RWPE1 (cell line): Measurements from ENCODE around the gene PNMA8A.

Experiments used
- CTCF ChIA-PET: fragments of 350-600 bp; sonication (Branson Sonifier 250); formaldehyde crosslinking; extraction: SDS; loops from one replicate; lab custom pipeline; 2021; lab: Yijun Ruan, JAX
- POLR2A ChIA-PET: fragments of 400-600 bp; formaldehyde crosslinking; extraction: SDS; loops from one replicate; lab custom pipeline; 2020; ENCODE audit warnings: antibody characterized with exemption; ENCODE audit not compliant: low non-redundant PET; lab: Yijun Ruan, JAX
- DNase-seq: peaks from one replicate; pipeline ENCODE4 v3.0.0; 2012; ENCODE audit warnings: low spot score
- H3K27ac ChIP-seq: fragments of 450-650 bp; 2 replicates; pipeline ENCODE4 v1.5.1; 2017
- TF ChIP-seq, protein P1 (sequence below): fragments of 450-650 bp; conservative IDR thresholded peaks from 2 replicates; pipeline ENCODE4 v1.5.1; 2017; ENCODE audit warnings: low read depth, mild to moderate bottlenecking

PNMA8A gene, protein sequence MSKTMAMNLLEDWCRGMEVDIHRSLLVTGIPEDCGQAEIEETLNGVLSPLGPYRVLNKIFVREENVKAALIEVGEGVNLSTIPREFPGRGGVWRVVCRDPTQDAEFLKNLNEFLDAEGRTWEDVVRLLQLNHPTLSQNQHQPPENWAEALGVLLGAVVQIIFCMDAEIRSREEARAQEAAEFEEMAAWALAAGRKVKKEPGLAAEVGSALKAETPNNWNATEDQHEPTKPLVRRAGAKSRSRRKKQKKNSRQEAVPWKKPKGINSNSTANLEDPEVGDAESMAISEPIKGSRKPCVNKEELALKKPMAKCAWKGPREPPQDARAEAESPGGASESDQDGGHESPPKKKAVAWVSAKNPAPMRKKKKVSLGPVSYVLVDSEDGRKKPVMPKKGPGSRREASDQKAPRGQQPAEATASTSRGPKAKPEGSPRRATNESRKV

DNA sequence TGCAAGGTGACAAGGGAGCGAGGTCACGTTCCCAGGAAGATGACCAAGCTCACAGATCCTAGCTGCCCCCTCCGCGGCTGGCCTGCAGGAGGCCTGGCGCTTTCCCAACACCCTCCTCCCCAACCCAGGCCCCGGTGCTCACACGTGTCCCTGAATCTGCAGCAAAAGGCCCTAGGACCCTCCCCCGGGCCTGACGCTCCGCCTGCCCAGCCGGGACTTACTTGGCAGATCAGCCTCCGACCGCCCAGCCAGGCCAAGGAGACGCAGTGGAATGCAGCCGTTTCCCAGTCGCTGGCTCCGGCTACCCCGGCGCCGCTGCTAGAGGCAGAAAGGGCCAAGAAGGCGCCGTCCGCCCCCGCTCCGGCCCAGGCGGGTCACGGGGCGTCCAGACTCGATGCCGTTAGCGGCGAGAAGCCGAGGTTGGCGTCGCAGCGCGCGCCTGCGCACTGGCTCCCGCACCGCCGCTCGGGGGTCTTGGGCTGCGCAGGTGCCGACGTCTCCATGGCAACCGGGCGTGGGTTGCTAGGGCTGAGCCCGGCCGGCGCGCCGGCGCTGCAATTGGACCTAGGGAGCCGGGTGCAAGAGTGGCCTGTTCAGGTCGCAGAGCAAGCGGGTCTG, at the start of gene PNMA8A:
Gene PNMA8A, minus strand, starts transcription at position 448 of the 618 bp plus-strand sequence. CDS start 528 bp downstream, outside the sequence.
- TF ChIP-seq, protein P1, sequence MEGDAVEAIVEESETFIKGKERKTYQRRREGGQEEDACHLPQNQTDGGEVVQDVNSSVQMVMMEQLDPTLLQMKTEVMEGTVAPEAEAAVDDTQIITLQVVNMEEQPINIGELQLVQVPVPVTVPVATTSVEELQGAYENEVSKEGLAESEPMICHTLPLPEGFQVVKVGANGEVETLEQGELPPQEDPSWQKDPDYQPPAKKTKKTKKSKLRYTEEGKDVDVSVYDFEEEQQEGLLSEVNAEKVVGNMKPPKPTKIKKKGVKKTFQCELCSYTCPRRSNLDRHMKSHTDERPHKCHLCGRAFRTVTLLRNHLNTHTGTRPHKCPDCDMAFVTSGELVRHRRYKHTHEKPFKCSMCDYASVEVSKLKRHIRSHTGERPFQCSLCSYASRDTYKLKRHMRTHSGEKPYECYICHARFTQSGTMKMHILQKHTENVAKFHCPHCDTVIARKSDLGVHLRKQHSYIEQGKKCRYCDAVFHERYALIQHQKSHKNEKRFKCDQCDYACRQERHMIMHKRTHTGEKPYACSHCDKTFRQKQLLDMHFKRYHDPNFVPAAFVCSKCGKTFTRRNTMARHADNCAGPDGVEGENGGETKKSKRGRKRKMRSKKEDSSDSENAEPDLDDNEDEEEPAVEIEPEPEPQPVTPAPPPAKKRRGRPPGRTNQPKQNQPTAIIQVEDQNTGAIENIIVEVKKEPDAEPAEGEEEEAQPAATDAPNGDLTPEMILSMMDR: no peak
- CTCF ChIA-PET: no interaction called here
- H3K27ac ChIP-seq: peak within 1 kb of the TSS; percentile 65
- POLR2A ChIA-PET: interaction anchor here (0.5 kb wide), 1 partner anchor 98 kb away, joined by 3 read pairs; no protein-coding TSS in a partner anchor
- peak; percentile 31 for DNase-seq

DNA sequence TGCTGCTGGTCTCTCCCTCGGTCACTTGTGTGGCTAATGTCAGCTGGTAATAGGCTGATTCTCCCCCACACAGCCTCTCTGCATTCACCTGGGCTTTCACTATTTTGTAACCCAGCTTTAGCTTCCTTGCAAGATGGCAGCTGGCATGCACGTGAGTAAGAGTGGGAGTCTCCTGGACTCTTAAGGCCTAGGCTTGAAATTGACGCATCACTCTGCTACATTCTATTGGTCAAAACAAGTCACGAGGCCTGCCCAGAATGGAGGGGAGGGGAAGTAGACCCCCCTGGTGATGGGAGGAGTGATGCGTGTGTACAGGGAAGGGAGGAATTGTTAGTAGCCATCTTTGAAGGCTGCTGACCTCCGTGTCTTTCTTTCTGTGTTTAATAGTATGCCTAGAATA, 49.3 kb upstream of the PNMA8A start:
- ChIA-PET POLR2A (no interaction called here), CTCF (interaction anchor here (0.5 kb wide), 1 partner anchor 37 kb away, joined by 6 read pairs; no protein-coding TSS in a partner anchor)
- TF ChIP-seq, protein P1: no peak
- H3K27ac ChIP-seq: no peak overlapping the region
- DNase-seq: no peak

DNA sequence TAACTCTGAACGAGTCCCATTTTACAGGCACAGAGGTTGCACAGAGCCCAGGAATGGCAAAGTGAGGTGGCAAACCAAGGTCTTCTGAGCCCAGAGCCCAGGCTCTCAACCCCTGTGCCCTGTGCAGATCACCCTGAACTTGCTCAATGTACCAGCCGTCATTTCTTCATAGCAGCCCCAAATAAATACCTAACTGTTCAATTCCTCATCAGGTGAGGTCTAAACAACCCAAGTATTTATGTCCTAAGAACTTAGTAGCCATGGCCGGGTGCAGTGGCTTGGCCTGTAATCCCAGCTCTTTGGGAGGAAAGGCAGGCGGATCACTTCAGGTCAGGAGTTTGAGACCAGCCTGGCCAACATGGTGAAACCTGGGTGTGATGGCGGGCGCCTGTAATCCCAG, 46.1 kb upstream of the PNMA8A start:
- CTCF ChIA-PET: interaction anchor here (0.6 kb wide), 3 partner anchors 100 to 833 kb away, joined by 3 to 5 read pairs (median 3); no protein-coding TSS in a partner anchor
- TF ChIP-seq, protein P1: no peak
- no peak for DNase-seq
- H3K27ac ChIP-seq: no peak overlapping the region
- POLR2A ChIA-PET: no interaction called here

DNA sequence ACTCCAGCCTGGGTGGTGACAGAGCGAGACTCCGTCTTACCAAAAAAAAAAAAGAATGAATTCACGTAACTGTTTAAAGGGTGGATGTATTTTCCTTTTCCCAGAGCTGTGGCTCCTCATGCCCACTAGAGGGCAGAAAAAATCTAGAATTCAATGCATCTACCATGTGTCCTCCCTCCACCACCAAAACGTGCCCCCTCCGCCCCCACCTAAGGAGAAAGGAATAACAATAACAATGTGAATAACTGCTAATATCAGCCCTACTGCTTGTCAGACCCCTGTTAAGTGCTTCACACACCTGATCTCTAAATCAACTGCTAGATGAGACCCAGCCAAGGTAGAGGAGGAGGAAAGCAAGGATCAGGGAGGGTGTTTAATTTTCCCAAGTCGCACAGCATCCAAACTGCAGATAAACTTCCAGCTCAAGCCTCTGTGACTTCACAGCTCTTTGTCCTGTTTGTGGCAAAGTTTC, 44.6 kb upstream of the PNMA8A start:
- CTCF ChIA-PET: interaction anchor here (0.6 to 1.2 kb wide), 5 partner anchors 8 to 1042 kb away, joined by 3 to 7 read pairs (median 4); no protein-coding TSS in a partner anchor
- POLR2A ChIA-PET: no interaction called here
- no peak overlapping the region for H3K27ac ChIP-seq
- TF ChIP-seq, protein P1: peak; percentile 75
- DNase-seq: peak; percentile 57

DNA sequence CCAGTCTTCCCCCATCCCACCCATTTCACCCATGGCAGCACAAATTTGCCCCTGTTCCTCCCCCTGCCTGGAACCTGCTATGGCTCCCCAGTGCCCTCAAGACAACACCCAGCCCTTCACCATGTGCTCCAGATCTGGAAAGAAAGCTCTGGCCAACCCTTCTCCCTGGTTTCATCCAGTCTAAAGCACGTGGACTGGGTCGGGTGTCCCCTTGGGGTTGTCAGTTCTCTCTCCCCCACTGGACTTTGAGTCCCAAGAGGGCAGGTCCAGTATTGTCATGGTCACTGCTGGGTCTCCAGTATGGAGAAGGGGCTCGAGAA, 43.9 kb upstream of the PNMA8A start:
- ChIA-PET CTCF (interaction anchor here (0.6 to 1.2 kb wide), 3 partner anchors 9 to 1043 kb away, joined by 3 to 7 read pairs (median 4); no protein-coding TSS in a partner anchor), POLR2A (no interaction called here)

More for the DNA sequence above, 43.9 kb upstream of the PNMA8A start:
- H3K27ac ChIP-seq: no peak overlapping the region
- no peak for DNase-seq
- TF ChIP-seq, protein P1: no peak
